Measurements from ENCODE around the gene IL16.

The IL16 gene

GRCh38 chr15:81209635-81210034 is 13.0 kb downstream of the IL16 start:
- no peak for ATAC-seq

- no peak for ATAC-seq
These were observed 14.7 kb downstream of the IL16 start for GRCh38 chr15:81211376-81211775.

- no peak for ATAC-seq
These were observed 17.3 kb downstream of the IL16 start for GRCh38 chr15:81213982-81214381.

GRCh38 chr15:81215531-81215930 is 18.9 kb downstream of the IL16 start:
- no peak for ATAC-seq

GRCh38 chr15:81215983-81216382 is 19.3 kb downstream of the IL16 start:
- no peak for ATAC-seq

- ATAC-seq, result no peak
These were observed 19.7 kb downstream of the IL16 start for GRCh38 chr15:81216422-81216821.

GRCh38 chr15:81221449-81221848 is 24.8 kb downstream of the IL16 start:
- no peak for ATAC-seq

GRCh38 chr15:81222007-81222406 is 25.3 kb downstream of the IL16 start:
- ATAC-seq, result no peak

- no peak for ATAC-seq
These were observed 26.8 kb downstream of the IL16 start for GRCh38 chr15:81223346-81223971.

GRCh38 chr15:81224232-81224631 is 27.6 kb downstream of the IL16 start:
- no peak for ATAC-seq

GRCh38 chr15:81225161-81225671 is 28.5 kb downstream of the IL16 start:
- ATAC-seq, result no peak

- ATAC-seq, result no peak
These were observed 31.0 kb downstream of the IL16 start for GRCh38 chr15:81227716-81228115.

GRCh38 chr15:81229586-81229985 is 32.9 kb downstream of the IL16 start:
- ATAC-seq, result no peak

GRCh38 chr15:81235276-81236123 is 38.8 kb downstream of the IL16 start:
- ATAC-seq, result no peak

GRCh38 chr15:81239190-81239589 is 42.5 kb downstream of the IL16 start:
- ATAC-seq, result no peak

GRCh38 chr15:81242778-81243177 is 46.1 kb downstream of the IL16 start:
- ATAC-seq, result no peak

- ATAC-seq, result no peak
These were observed 47.6 kb downstream of the IL16 start for GRCh38 chr15:81244306-81244705.

GRCh38 chr15:81253846-81254245 is 57.2 kb downstream of the IL16 start:
- no peak for ATAC-seq

- no peak for ATAC-seq
These were observed 57.7 kb downstream of the IL16 start for GRCh38 chr15:81254277-81254915.

GRCh38 chr15:81254916-81255290 is 58.2 kb downstream of the IL16 start:
- no peak for ATAC-seq

- ATAC-seq, result no peak
These were observed 58.8 kb downstream of the IL16 start for GRCh38 chr15:81255315-81255957.

- ATAC-seq, result no peak
These were observed 59.3 kb downstream of the IL16 start for GRCh38 chr15:81255958-81256320.

GRCh38 chr15:81256916-81257315 is 60.2 kb downstream of the IL16 start:
- no peak for ATAC-seq
